GM12878 (cell line): ENCODE data around the gene TES. TPM values are rescaled to one million over a fixed set of nuclear protein-coding genes. Genes with fewer than 3 reads are reported as not detected.

Experiments
- ATAC-seq: fragments of 200-7000 bp; cut with Tn5 transposase; 3 replicates; pipeline ENCODE4 v1.9.1; 2020; ENCODE audit warnings: mild to moderate bottlenecking, moderate library complexity
- BruUV-seq: library from RNA; stranded (reverse); fragments of 400-500 nt; replicated peaks from 2 replicates; lab custom pipeline; 2021; lab: Mats Ljungman, UMichigan
- CTCF ChIA-PET: fragments of 300-600 bp; sonication (Branson Sonifier 250); formaldehyde crosslinking; extraction: SDS; loops from one replicate; lab custom pipeline; 2021; ENCODE audit warnings: inconsistent platforms; lab: Yijun Ruan, JAX
- POLR2A ChIA-PET: fragments of 350-600 bp; formaldehyde crosslinking; extraction: SDS; loops from one replicate; lab custom pipeline; 2021; ENCODE audit warnings: inconsistent platforms; lab: Charles Lee
- RAD21 ChIA-PET: fragments of 300-600 bp; sonication (Branson Sonifier 250); formaldehyde crosslinking; loops from one replicate; lab custom pipeline; 2023; ENCODE audit warnings: antibody characterized with exemption; ENCODE audit not compliant: unreplicated experiment; lab: Charles Lee
- SMC1A ChIA-PET: fragments of 300-600 bp; sonication (Branson Sonifier 250); formaldehyde crosslinking; loops from one replicate; lab custom pipeline; 2023; ENCODE audit not compliant: unreplicated experiment, uncharacterized antibody; lab: Charles Lee
- DNase-seq: peaks from one replicate; pipeline ENCODE4 v3.0.0-alpha.2; 2011; ENCODE audit warnings: low read depth, low spot score
- FAIRE-seq: peaks from 3 replicates; lab custom pipeline; 2011; peaks lifted over from hg19 to GRCh38; lab: Jason Lieb, UNC
- H2AFZ ChIP-seq: 2 replicates; pipeline ENCODE4 v1.6.0; 2011; ENCODE audit warnings: low read depth, low read length, control low read depth; ENCODE audit not compliant: control insufficient read depth
- H3K27ac ChIP-seq: 2 replicates; pipeline ENCODE4 v1.5.1; 2011; ENCODE audit warnings: control low read depth; ENCODE audit not compliant: control insufficient read depth, insufficient read depth
- H3K27me3 ChIP-seq, 2 experiments: replicated peaks in 1 of 2; 2 replicates each; pipeline versions ENCODE4 v1.6.0 to v1.6.1; 2011; ENCODE audit warnings: low read length in 1 of 2; ENCODE audit not compliant: control insufficient read depth in 2 of 2, insufficient read depth in 2 of 2
- H3K36me3 ChIP-seq, 2 experiments: 2 replicates each; pipeline ENCODE4 v1.5.1; 2011; ENCODE audit warnings: low read length in 1 of 2; ENCODE audit not compliant: control insufficient read depth in 2 of 2, insufficient read depth in 2 of 2
- H3K4me1 ChIP-seq: 2 replicates; pipeline ENCODE4 v1.6.1; 2011; ENCODE audit warnings: mild to moderate bottlenecking, low read length, moderate library complexity, mixed read lengths; ENCODE audit not compliant: control insufficient read depth, insufficient read depth
- H3K4me2 ChIP-seq: 2 replicates; pipeline ENCODE4 v1.6.0; 2011; ENCODE audit warnings: control low read depth; ENCODE audit not compliant: control insufficient read depth, insufficient read depth
- H3K4me3 ChIP-seq: fragments of 200-600 bp; sonication (generic); 2 replicates; pipeline ENCODE4 v1.5.1; 2016
- H3K79me2 ChIP-seq: 2 replicates; pipeline ENCODE4 v1.6.0; 2011; ENCODE audit warnings: low read length; ENCODE audit not compliant: control insufficient read depth, insufficient read depth
- H3K9ac ChIP-seq: 2 replicates; pipeline ENCODE4 v1.8.0; 2011; ENCODE audit warnings: low read length, control low read depth, mixed read lengths; ENCODE audit not compliant: control insufficient read depth, insufficient read depth
- H3K9me3 ChIP-seq: replicated peaks from 3 replicates; pipeline ENCODE4 v1.5.1; 2011; ENCODE audit warnings: mild to moderate bottlenecking, low read length; ENCODE audit not compliant: control insufficient read depth, insufficient read depth
- H4K20me1 ChIP-seq: 2 replicates; pipeline ENCODE4 v1.6.0; 2011; ENCODE audit not compliant: control insufficient read depth, insufficient read depth
- ASH2L ChIP-seq: fragments of 300-600, 200-600 bp; sonication (generic); IDR thresholded peaks from 2 replicates; pipeline ENCODE4 v1.6.1; 2017; ENCODE audit warnings: low read depth, mild to moderate bottlenecking, borderline replicate concordance
- CBFB ChIP-seq: IDR thresholded peaks from 2 replicates; pipeline ENCODE4 v1.6.1; 2016; ENCODE audit warnings: antibody characterized with exemption, low read depth
- SREBF2 ChIP-seq: IDR thresholded peaks from 2 replicates; pipeline ENCODE4 v1.6.1; 2012; ENCODE audit warnings: mild to moderate bottlenecking, low read length
- STAT3 ChIP-seq: IDR thresholded peaks from 2 replicates; pipeline ENCODE4 v1.6.1; 2011; ENCODE audit warnings: low read depth, low read length, improper control_type of control experiment
- whole genome bisulfite sequencing: methylation state at CpG from one replicate; pipeline ENCODE4 v1.1.6; 2016; ENCODE audit warnings: low lambda C conversion rate; ENCODE audit not compliant: insufficient replicate concordance, insufficient coverage; ENCODE audit errors: missing lambda C conversion rate; 5-methylcytosine and 5-hydroxymethylcytosine counted together
- in situ Hi-C: fragments of 300-500 bp; cut with MboI; formaldehyde crosslinking; loops from 9 replicates; pipeline ENCODE4 v1.14.3; 2018; ENCODE audit warnings: mixed read lengths
- intact Hi-C: fragments of 100-400 bp; cut with micrococcal nuclease; formaldehyde crosslinking; loops from one replicate; pipeline ENCODE4 v1.14.2; 2022; ENCODE audit not compliant: unreplicated experiment
- polyA plus RNA-seq, 11 experiments: library from polyadenylated mRNA; depleted of rRNA in 4 of 11; unstranded in 6 of 11; stranded (reverse) in 5 of 11; fragments of >200 nt; fragmentation: Nextera tagmentation in 4 of 11; fragmentation: Illumina TruSeq in 1 of 11; extraction: Ambion mirVana in 4 of 11; extraction: Trizol in 1 of 11; gene quantifications; 1 replicate in 1 of 11; 2 replicates in 10 of 11; pipeline versions ENCODE4 v1.2.1 to v1.2.3, GENCODE V29; 2011 to 2016; ENCODE audit warnings: inconsistent platforms in 2 of 11, missing spikeins in 2 of 11, low read depth in 1 of 11
- total RNA-seq, 4 experiments: library from RNA; depleted of rRNA in 3 of 4; stranded (reverse); fragments of >200 nt in 3 of 4; fragmentation: Illumina TruSeq in 1 of 4; extraction: Trizol in 1 of 4; gene quantifications; 2 replicates each; pipeline versions ENCODE4 v1.2.1 to v1.2.3, GENCODE V29; 2013 to 2021
- TF ChIP-seq, protein P1 (sequence below): fragments of 450-650 bp; formaldehyde crosslinking; IDR thresholded peaks from 2 replicates; pipeline ENCODE4 v1.4.0; 2020; ENCODE audit warnings: mild to moderate bottlenecking, moderate library complexity

TES gene
- total and polyA plus RNA-seq, 10 of the 15 experiments (the other 5 are each of a cell fraction or from before 2014, with no cell fraction given) = 31.2 to 77.5 (median 59.2) TPM

DNA sequence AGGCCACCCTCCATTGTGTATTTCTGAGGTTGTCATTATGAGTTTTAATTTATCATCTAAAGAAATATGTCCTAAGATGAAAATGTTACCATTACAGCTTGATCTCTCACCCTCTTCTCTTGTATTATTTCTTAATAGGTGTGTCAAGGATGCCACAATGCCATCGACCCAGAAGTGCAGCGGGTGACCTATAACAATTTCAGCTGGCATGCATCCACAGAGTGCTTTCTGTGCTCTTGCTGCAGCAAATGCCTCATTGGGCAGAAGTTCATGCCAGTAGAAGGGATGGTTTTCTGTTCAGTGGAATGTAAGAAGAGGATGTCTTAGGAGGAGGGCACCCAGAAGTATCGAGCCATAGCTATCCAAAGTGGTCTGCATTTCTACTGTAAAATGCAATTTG is 46.8 kb downstream of the TES start:
- Histone ChIP-seq H3K4me3 (no peak overlapping the region), H3K9ac (no peak overlapping the region), H3K36me3 (peaks cover 2 to 10% of the 10 kb centered on the region in 2 experiments; a peak in 2 of 4 replicates), H2AFZ (no peak overlapping the region), H4K20me1 (no peaks in the 10 kb centered on the region), H3K79me2 (no peaks in the 10 kb centered on the region), H3K4me1 (no peaks in the 10 kb centered on the region), H3K9me3 (no peaks in the 10 kb centered on the region), H3K27me3 (no peaks in the 10 kb centered on the region), H3K4me2 (no peak overlapping the region), H3K27ac (no peak overlapping the region)
- SMC1A ChIA-PET = interaction anchor here (0.8 to 8.1 kb wide), 7 partner anchors 16 to 554 kb away, joined by 3 to 156 read pairs (median 3); no protein-coding TSS in a partner anchor
- POLR2A ChIA-PET = no interaction called here
- TF ChIP-seq CBFB = no peak
- no peak for TF ChIP-seq ASH2L
- TF ChIP-seq STAT3 = no peak
- no peak for TF ChIP-seq SREBF2
- TF ChIP-seq, protein P1, sequence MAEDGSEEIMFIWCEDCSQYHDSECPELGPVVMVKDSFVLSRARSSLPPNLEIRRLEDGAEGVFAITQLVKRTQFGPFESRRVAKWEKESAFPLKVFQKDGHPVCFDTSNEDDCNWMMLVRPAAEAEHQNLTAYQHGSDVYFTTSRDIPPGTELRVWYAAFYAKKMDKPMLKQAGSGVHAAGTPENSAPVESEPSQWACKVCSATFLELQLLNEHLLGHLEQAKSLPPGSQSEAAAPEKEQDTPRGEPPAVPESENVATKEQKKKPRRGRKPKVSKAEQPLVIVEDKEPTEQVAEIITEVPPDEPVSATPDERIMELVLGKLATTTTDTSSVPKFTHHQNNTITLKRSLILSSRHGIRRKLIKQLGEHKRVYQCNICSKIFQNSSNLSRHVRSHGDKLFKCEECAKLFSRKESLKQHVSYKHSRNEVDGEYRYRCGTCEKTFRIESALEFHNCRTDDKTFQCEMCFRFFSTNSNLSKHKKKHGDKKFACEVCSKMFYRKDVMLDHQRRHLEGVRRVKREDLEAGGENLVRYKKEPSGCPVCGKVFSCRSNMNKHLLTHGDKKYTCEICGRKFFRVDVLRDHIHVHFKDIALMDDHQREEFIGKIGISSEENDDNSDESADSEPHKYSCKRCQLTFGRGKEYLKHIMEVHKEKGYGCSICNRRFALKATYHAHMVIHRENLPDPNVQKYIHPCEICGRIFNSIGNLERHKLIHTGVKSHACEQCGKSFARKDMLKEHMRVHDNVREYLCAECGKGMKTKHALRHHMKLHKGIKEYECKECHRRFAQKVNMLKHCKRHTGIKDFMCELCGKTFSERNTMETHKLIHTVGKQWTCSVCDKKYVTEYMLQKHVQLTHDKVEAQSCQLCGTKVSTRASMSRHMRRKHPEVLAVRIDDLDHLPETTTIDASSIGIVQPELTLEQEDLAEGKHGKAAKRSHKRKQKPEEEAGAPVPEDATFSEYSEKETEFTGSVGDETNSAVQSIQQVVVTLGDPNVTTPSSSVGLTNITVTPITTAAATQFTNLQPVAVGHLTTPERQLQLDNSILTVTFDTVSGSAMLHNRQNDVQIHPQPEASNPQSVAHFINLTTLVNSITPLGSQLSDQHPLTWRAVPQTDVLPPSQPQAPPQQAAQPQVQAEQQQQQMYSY (CRISPR knock-in tag) = no peak
- CTCF ChIA-PET = interaction anchor here (0.9 to 9.4 kb wide), 13 partner anchors 10 to 530 kb away, joined by 3 to 169 read pairs (median 4); no protein-coding TSS in a partner anchor
- intact Hi-C loops (no loop called here), in situ Hi-C loops (no loop called here)
- 94% methylated on average over 3 of the region's 3 CpGs for WGBS
- no TSS peak for BruUV-seq
- ATAC-seq (no peak), DNase-seq (no peak), FAIRE-seq (no peak)
- RAD21 ChIA-PET = interaction anchor here (0.9 to 6.5 kb wide), 6 partner anchors 9 to 334 kb away, joined by 3 to 50 read pairs (median 5); no protein-coding TSS in a partner anchor
